Gastrocnemius medialis (tissue), 4 donors: ENCODE results near the gene LHPP.

Experiments used
- CTCF ChIP-seq, 5 experiments: fragments of 450-650 bp in 3 of 5; fragments of 200-600 bp in 2 of 5; sonication (generic) in 2 of 5; IDR thresholded peaks in 4 of 5; conservative IDR thresholded peaks in 1 of 5; 1 replicate in 4 of 5; 2 replicates in 1 of 5; pipeline ENCODE4 v1.5.1; 2016 to 2019; ENCODE audit warnings: antibody characterized with exemption in 5 of 5, mild to moderate bottlenecking in 3 of 5, moderate library complexity in 3 of 5
- POLR2A ChIP-seq, 2 donors: fragments of 450-650 bp; IDR thresholded peaks; one replicate each; pipeline ENCODE4 v1.6.1; 2017; ENCODE audit warnings: antibody characterized with exemption in 2 of 2, mild to moderate bottlenecking in 2 of 2, moderate library complexity in 2 of 2

GRCh38 chr10:124464028-124464965, 2.7 kb downstream of the LHPP start:
- TF ChIP-seq CTCF (IDR thresholded peaks at IDR 0.05 in 4 of 5, conservative IDR thresholded peaks at IDR 0.05 in 1 of 5) (no peak), POLR2A (IDR thresholded peaks at IDR 0.05) (no peak)
